Smooth muscle cell (in vitro differentiated cells): ENCODE data around the gene HECTD4. TPM values are rescaled to one million over a fixed set of nuclear protein-coding genes. Genes with fewer than 3 reads are reported as not detected.
"Not testable (repeated sequence)": the region's sequence is repeated elsewhere in the genome, so short reads cannot be mapped to it uniquely, and the experiment has no call there.

Source experiments
- DNase-seq: peaks from one replicate; lab custom pipeline; 2025; ENCODE audit not compliant: unreplicated experiment; lab: John Stamatoyannopoulos, UW
- H2AFZ ChIP-seq: fragments of 200-600 bp; sonication (generic); 2 replicates; pipeline ENCODE4 v1.6.0; 2016; ENCODE audit warnings: antibody characterized with exemption, low read depth, mild to moderate bottlenecking
- H3F3A ChIP-seq: fragments of 200-600 bp; sonication (generic); 2 replicates; pipeline ENCODE4 v1.6.0; 2017; ENCODE audit warnings: antibody characterized with exemption, low read depth
- H3K27ac ChIP-seq: fragments of 200-600 bp; sonication (generic); 2 replicates; pipeline ENCODE4 v1.5.1; 2016; ENCODE audit warnings: low read depth, mild to moderate bottlenecking
- H3K27me3 ChIP-seq: fragments of 200-600 bp; sonication (generic); 2 replicates; pipeline ENCODE4 v1.6.1; 2016; ENCODE audit warnings: low read depth, mild to moderate bottlenecking
- H3K36me3 ChIP-seq: fragments of 200-600 bp; sonication (generic); 2 replicates; pipeline ENCODE4 v1.5.1; 2016; ENCODE audit warnings: low read depth
- H3K4me1 ChIP-seq: fragments of 200-600 bp; sonication (generic); 2 replicates; pipeline ENCODE4 v1.5.1; 2016; ENCODE audit warnings: low read depth
- H3K4me2 ChIP-seq: fragments of 200-600 bp; sonication (generic); 2 replicates; pipeline ENCODE4 v1.6.0; 2016; ENCODE audit warnings: mild to moderate bottlenecking
- H3K4me3 ChIP-seq: fragments of 200-600 bp; sonication (generic); 2 replicates; pipeline ENCODE4 v1.5.1; 2016; ENCODE audit warnings: mild to moderate bottlenecking
- H3K79me2 ChIP-seq: fragments of 200-600 bp; sonication (generic); 2 replicates; pipeline ENCODE4 v1.6.0; 2016; ENCODE audit warnings: low read depth, mild to moderate bottlenecking
- H3K9ac ChIP-seq: fragments of 200-600 bp; sonication (generic); 2 replicates; pipeline ENCODE4 v1.6.0; 2016; ENCODE audit warnings: low read depth
- H3K9me3 ChIP-seq: fragments of 200-600 bp; sonication (generic); replicated peaks from 2 replicates; pipeline ENCODE4 v1.5.1; 2016; ENCODE audit warnings: low read depth
- H4K20me1 ChIP-seq: fragments of 200-600 bp; sonication (generic); 2 replicates; pipeline ENCODE4 v1.6.0; 2016; ENCODE audit warnings: low read depth
- CTCF ChIP-seq: fragments of 200-600 bp; sonication (generic); IDR thresholded peaks from 2 replicates; pipeline ENCODE4 v1.5.1; 2017; ENCODE audit warnings: borderline replicate concordance, mild to moderate bottlenecking, antibody characterized with exemption; ENCODE audit not compliant: insufficient read depth, poor library complexity, severe bottlenecking
- WGBS: methylation state at CpG from one replicate; pipeline ENCODE4 v1.1.7; 2016; ENCODE audit warnings: low lambda C conversion rate; 5-methylcytosine and 5-hydroxymethylcytosine counted together
- polyA plus RNA-seq: library from polyadenylated mRNA; unstranded; fragments of >200 nt; fragmentation: Nextera tagmentation; extraction: Ambion mirVana; gene quantifications from 2 replicates; pipeline ENCODE4 v1.2.1, GENCODE V29; 2016
- total RNA-seq: library from RNA; depleted of rRNA; stranded (reverse); fragments of >200 nt; gene quantifications from 2 replicates; pipeline ENCODE4 v1.2.3, GENCODE V29; 2014

Gene HECTD4
- total and polyA plus RNA-seq, 2 experiments from 2014 or later: 6.6 to 16.9 TPM

DNA sequence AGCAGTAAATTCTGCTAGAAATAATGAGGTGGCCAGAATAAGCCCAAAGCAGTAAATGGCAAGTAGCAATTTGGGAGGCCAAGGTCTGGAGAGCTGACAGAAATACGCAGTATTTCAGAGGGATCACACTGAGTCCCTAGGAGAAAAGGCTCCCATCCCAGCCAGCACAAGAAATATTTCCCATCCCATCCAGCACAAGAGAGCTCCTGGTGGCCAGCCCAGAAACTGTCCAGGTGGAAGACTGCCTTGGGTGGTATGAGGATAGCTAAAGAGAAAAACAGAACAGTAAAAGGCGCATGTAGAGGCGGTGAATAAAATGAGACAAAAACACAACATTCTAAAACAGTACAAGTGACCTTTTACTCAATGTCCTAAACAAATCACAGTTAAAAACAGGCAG, 120.7 kb downstream of the HECTD4 start:
- Histone ChIP-seq H3F3A (no peaks in the 10 kb centered on the region), H3K27me3 (no peaks in the 10 kb centered on the region), H2AFZ (no peak overlapping the region), H4K20me1 (no peaks in the 10 kb centered on the region), H3K9ac (no peak overlapping the region), H3K4me2 (no peak overlapping the region), H3K4me1 (no peaks in the 10 kb centered on the region), H3K79me2 (no peaks in the 10 kb centered on the region), H3K27ac (no peak overlapping the region), H3K9me3 (no peaks in the 10 kb centered on the region), H3K4me3 (no peak overlapping the region), H3K36me3 (peaks cover 5% of the 10 kb centered on the region)
- no peak for TF ChIP-seq CTCF
- DNase-seq: no peak
- 95% methylated on average over 3 of the region's 3 CpGs for WGBS

DNA sequence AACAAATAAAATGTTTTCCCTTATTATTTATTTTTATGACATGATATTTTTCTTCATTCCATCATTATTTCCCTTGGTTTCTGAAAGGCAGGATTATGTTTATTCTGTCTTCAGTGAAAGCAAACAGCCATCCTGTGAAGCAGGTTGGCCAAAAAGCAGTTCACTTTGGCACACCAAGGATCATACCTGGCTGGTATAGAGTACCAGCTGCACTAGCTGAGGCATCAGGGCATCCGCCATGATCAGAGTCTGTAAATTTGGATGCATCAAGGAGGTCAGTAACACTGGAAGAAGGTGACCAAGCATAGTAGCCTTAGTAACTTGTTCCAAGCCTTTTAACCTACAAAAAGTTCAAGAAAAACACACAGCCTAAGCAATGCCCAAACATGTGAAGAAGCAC, 123.3 kb downstream of the HECTD4 start:
- Histone ChIP-seq H3K4me1 (no peaks in the 10 kb centered on the region), H3K9ac (no peak overlapping the region)
- WGBS: 91% methylated on average over 1 of the region's 1 CpG

DNA sequence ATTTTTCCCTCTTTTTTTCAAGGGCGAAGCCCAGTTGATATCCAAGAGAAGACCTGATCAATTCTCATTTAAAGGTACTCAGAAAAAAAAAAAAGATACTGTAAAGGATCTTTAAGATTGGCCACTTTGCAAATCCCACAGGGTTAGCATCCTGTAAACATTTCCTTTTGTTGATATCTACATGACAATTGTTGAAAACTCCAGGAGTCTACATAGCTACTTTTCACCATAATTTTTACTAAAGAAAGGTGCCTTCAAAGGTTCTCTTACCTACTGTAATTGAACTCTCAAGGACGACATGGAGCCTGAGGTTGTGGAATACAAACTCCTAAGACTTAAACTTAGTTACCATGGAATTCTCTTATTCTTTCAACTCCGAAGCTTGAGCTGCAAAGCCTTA, 125.5 kb downstream of the HECTD4 start:
- Histone ChIP-seq H3K79me2 (no peaks in the 10 kb centered on the region), H3K4me3 (no peak overlapping the region), H3K27me3 (no peaks in the 10 kb centered on the region), H3K9ac (no peak overlapping the region), H3F3A (no peaks in the 10 kb centered on the region), H3K36me3 (peaks cover 12% of the 10 kb centered on the region), H3K9me3 (no peaks in the 10 kb centered on the region), H2AFZ (no peak overlapping the region), H4K20me1 (no peaks in the 10 kb centered on the region), H3K27ac (no peak overlapping the region), H3K4me2 (no peak overlapping the region), H3K4me1 (no peaks in the 10 kb centered on the region)
- TF ChIP-seq CTCF: no peak
- DNase-seq: no peak
- WGBS: 71% methylated on average over 3 of the region's 3 CpGs

More for the DNA sequence above, 123.3 kb downstream of the HECTD4 start:
- H4K20me1 ChIP-seq: no peaks in the 10 kb centered on the region
- H2AFZ ChIP-seq: no peak overlapping the region
- no peak overlapping the region for H3K4me2 ChIP-seq
- H3K27me3 ChIP-seq: no peaks in the 10 kb centered on the region
- no peaks in the 10 kb centered on the region for H3K9me3 ChIP-seq
- TF ChIP-seq CTCF: no peak
- DNase-seq: no peak
- H3K27ac ChIP-seq: no peak overlapping the region
- no peaks in the 10 kb centered on the region for H3K36me3 ChIP-seq
- H3K79me2 ChIP-seq: no peaks in the 10 kb centered on the region
- H3K4me3 ChIP-seq: no peak overlapping the region
- H3F3A ChIP-seq: no peaks in the 10 kb centered on the region

DNA sequence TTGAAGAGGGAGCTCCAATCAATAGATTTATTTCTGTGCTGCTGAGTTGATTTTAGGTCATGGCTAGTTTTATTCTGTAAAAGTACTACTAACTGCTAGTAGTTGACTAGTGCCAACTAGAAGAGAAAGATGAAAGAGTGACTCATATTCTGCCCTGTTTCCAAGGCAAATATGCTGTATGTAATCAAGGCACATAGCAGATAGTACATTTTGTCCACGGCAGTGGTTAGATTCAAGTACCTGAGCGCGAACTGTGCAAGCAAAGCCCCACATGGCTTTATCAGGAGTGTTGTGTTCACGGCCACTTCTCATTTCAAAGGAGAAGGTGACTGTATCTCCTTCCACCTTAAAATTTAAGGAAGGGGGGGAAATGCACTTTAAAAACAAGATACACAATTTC, 130.0 kb downstream of the HECTD4 start:
- H3K4me2 ChIP-seq: no peak overlapping the region
- no peak overlapping the region for H2AFZ ChIP-seq
- TF ChIP-seq CTCF: no peak
- H3F3A ChIP-seq: no peaks in the 10 kb centered on the region
- no peak overlapping the region for H3K4me3 ChIP-seq
- H3K4me1 ChIP-seq: no peaks in the 10 kb centered on the region
- no peak overlapping the region for H3K27ac ChIP-seq
- no peak overlapping the region for H3K9ac ChIP-seq
- H4K20me1 ChIP-seq: no peaks in the 10 kb centered on the region
- H3K36me3 ChIP-seq: peaks cover 17% of the 10 kb centered on the region
- 95% methylated on average over 4 of the region's 4 CpGs for WGBS
- DNase-seq: no peak
- no peaks in the 10 kb centered on the region for H3K9me3 ChIP-seq
- H3K79me2 ChIP-seq: no peaks in the 10 kb centered on the region
- no peaks in the 10 kb centered on the region for H3K27me3 ChIP-seq

GRCh38 chr12:112244902-112245301, 137.3 kb downstream of the HECTD4 start:
- not testable (repeated sequence) for H3K27me3 ChIP-seq, H2AFZ ChIP-seq, H3K9ac ChIP-seq, H3K4me2 ChIP-seq, H3K4me1 ChIP-seq, DNase-seq, H4K20me1 ChIP-seq, H3K9me3 ChIP-seq, H3F3A ChIP-seq, H3K79me2 ChIP-seq, H3K4me3 ChIP-seq, H3K27ac ChIP-seq
- 100% methylated on average over 1 of the region's 1 CpG for WGBS
- H3K36me3 ChIP-seq: peaks cover 12% of the 10 kb centered on the region
